ENCODE measurements around the gene ZSCAN20.

DNA sequence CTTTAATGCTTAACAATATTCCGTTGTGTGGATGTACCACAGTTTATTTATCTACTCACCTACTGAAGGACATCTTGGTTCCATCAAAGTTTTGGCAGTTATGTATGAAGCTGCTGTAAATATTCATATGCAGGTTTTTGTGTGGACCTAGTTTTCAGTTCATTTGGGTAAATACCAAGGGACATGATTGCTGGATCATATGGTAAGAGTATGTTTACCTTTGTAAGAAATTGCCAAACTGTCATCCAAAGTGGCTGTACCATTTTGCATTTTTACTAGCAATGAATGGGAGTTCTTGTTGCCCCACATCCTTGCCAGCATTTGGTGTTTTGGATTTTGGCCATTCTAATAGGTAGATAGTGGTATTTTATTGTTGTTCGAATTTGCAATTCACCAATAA lies 10.0 kb downstream of the ZSCAN20 start:
- TF ChIP-seq, protein P1, sequence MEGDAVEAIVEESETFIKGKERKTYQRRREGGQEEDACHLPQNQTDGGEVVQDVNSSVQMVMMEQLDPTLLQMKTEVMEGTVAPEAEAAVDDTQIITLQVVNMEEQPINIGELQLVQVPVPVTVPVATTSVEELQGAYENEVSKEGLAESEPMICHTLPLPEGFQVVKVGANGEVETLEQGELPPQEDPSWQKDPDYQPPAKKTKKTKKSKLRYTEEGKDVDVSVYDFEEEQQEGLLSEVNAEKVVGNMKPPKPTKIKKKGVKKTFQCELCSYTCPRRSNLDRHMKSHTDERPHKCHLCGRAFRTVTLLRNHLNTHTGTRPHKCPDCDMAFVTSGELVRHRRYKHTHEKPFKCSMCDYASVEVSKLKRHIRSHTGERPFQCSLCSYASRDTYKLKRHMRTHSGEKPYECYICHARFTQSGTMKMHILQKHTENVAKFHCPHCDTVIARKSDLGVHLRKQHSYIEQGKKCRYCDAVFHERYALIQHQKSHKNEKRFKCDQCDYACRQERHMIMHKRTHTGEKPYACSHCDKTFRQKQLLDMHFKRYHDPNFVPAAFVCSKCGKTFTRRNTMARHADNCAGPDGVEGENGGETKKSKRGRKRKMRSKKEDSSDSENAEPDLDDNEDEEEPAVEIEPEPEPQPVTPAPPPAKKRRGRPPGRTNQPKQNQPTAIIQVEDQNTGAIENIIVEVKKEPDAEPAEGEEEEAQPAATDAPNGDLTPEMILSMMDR (IDR thresholded peaks at IDR 0.05 in 4 of 5, conservative IDR thresholded peaks at IDR 0.05 in 1 of 5), result no peak
- TF ChIP-seq POLR2A (IDR thresholded peaks at IDR 0.05), result no peak

Data from gastrocnemius medialis (tissue), 4 donors.